ENCODE data around the gene FHL2. TPM values are rescaled to one million over a fixed set of nuclear protein-coding genes. Genes with fewer than 3 reads are reported as not detected.
A peak's percentile ranks its signal among the peaks of the same experiment; 100 is the strongest.
"Not testable (repeated sequence)": the region's sequence is repeated elsewhere in the genome, so short reads cannot be mapped to it uniquely, and the experiment has no call there.

FHL2 gene, protein sequence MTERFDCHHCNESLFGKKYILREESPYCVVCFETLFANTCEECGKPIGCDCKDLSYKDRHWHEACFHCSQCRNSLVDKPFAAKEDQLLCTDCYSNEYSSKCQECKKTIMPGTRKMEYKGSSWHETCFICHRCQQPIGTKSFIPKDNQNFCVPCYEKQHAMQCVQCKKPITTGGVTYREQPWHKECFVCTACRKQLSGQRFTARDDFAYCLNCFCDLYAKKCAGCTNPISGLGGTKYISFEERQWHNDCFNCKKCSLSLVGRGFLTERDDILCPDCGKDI
- 59.1 TPM for total RNA-seq

DNA sequence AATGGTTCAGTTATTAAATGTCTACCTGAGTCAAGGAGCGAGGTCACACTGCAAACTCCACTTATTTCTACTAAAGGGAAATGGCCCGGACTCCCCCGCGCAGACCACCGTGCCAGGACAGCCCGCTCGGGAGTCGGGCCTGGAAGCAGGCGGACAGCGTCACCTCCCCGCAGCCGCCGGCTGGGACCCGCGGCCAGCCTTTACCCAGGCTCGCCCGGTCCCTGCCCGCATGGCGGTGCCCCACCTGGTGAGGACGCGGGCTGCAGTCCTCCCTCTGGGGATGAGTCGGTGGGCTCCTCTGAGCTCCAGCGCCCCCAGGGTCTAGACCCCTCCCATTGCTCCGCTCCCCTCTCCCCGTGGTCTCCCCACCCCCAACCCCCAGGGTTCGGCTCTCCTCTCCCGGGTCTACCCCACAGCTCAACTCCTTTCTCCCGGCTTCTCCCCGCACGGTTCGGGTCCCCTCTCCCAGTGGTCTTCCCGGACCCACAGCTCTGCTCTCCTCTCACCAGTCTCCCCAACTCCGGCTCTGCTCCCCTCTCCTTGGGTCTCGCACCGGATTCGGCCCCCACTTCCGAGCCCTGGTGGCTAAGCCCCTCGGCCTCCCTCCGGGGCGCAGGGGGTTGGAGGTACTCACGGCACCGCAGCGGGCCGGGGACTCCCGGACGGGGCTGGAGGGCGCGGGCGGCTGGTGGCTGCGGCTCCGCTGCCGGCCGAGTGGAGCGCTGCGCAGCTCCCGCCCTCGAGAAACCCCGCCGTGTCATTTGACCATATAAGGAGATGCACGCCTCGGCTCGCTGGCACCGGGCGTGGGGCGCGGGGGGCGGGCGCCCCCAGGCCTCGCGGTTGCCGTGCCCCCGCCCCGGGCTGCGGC lies at the start of gene FHL2:
Gene FHL2, minus strand, starts transcription at position 716 of the 871 bp plus-strand sequence. CDS start 12,535 bp downstream, outside the sequence.
- peak; percentile 71 for DNase-seq (ENCODE audit: low spot score)

- DNase-seq (ENCODE audit: low spot score), result no peak
Measured at GRCh38 chr2:105447476-105447875, 48.6 kb upstream of the FHL2 start.

DNA sequence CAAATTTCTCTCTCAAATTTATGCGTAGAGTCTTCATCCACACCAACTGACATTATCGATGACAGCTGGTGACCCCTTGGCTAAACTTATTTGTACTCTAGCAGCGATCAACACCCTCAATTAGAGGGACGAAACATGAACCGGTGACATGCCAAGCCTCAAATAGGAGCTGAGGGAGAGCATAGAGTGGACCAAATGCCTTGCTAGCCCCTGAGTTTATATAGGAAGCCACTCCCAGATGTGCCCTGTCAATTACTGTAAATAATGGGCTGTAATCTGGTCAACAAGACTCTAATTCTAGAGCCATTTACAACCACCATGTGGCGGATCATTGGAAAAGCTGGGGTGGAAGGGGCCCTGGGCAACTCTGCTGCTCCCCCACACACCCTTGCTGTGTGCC lies 47.6 kb upstream of the FHL2 start:
- DNase-seq (ENCODE audit: low spot score), result no peak

DNA sequence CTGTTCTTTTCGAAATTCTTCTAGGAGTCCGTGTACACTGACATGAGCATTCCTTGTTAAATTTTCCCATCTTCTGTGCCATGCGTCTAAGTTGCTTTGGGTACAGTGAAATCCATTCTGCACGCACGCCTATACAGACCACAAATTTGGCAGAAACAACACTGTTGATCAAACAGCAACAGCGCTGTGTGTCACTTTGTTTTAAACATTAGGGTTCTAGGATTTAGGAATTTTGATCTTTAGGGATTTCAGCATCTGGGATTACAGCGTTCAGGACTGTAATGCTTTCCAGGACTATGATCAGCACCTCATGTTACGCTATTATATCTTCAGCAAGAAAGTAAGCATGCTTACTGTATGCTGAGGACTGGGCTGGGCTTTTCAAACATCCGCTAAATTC lies 47.1 kb upstream of the FHL2 start:
- no peak for DNase-seq (ENCODE audit: low spot score)

- DNase-seq (ENCODE audit: low spot score), result no peak
Measured at GRCh38 chr2:105445498-105445897, 46.6 kb upstream of the FHL2 start.

GRCh38 chr2:105443617-105444598 lies 45.1 kb upstream of the FHL2 start:
- DNase-seq (ENCODE audit: low spot score), result no peak

DNA sequence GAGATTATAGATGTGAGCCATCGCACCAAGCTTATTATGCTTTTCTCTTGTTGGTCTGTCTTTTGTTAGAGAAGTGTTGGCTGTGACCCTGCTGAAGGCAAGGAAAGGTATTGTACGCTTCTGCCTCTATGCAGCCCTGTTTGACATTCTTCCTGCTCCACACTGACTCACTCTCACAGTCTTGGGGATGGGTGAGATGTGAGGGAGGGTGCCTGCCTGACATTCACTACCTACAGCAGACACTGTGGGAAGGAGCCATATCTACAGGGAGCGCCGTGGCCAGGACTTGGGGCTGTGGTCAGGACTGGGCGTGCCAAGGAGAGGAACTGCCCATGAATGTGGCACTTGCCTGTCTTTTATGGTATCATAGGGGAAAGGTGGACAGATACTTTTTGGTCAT lies 43.9 kb upstream of the FHL2 start:
- no peak for DNase-seq (ENCODE audit: low spot score)

DNA sequence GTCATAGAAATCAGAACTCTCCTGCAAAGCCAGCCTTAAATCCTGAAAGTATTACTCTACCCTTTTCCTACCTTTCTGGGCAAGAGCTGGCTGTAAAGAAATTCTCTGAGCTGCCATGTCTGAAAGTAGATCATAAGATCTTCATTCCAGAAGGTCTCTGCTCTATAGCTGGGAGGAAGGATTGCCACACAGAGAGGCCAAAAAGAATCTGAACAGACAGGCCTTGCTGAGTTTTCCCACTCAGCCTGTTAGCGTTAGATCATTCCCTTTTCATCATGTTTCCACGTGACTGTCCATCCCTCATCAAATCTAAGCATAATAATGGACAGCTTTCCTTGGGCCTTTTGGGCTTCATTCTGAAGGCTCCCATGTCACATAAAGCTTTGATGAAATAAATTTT lies 43.2 kb upstream of the FHL2 start:
- no peak for DNase-seq (ENCODE audit: low spot score)

GRCh38 chr2:105439141-105439540 lies 40.3 kb upstream of the FHL2 start:
- no peak for DNase-seq (ENCODE audit: low spot score)

- DNase-seq (ENCODE audit: low spot score), result peak; percentile 42
Measured at GRCh38 chr2:105438104-105438929, 39.5 kb upstream of the FHL2 start.

GRCh38 chr2:105437708-105438103 lies 38.9 kb upstream of the FHL2 start:
- DNase-seq (ENCODE audit: low spot score), result no peak

GRCh38 chr2:105432749-105433148 lies 33.9 kb upstream of the FHL2 start:
- no peak for DNase-seq (ENCODE audit: low spot score)

DNA sequence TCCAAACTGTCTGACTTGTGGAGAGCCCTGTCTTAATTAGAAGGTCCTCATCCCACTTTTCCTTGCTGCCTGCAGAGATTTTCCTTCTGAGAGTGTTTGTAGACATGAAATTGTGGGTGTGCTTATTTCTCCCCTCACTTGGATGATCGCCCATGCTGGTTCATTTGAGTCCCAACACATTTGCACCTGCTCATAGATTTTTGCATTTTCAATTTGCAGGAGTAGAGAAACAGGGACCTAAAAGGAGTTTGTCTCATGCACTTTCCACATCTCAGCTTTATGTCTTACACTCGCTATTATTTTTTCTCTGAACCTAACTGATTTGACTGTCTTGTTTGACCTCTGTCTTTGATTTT lies 33.2 kb upstream of the FHL2 start:
- DNase-seq (ENCODE audit: low spot score), result no peak

GRCh38 chr2:105431367-105432043 lies 32.7 kb upstream of the FHL2 start:
- peak; percentile 44 for DNase-seq (ENCODE audit: low spot score)

DNA sequence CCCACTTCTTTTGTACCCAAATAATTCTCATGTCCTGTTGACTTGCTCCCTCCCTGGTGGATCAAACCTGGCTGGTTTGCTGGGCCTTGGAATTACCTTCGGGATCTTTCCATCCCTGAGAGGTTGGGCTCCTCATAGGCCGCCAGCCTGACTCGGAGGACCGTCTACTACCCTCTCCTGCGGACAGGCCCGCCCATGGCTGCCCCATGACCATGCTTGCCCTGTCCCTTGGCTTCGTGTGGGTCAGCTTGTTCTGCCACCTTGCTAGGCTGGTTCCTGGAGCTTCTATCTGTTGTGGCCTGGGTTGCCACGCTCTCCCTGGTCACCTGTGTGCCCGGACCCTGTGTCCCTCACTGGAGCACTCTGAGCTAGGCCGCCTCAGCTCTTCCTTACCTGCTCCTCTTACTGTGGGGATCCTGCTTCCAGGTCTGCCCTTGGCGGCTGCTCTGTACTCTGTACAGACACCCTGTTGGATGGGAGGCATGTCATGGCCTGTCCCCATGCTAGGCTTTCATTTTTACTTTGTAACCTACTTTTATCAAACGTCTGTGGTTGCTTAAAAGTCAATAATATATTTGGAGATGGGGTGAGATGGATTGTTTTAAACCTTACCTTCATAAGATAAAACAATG lies 29.7 kb upstream of the FHL2 start:
- no peak for DNase-seq (ENCODE audit: low spot score)

GRCh38 chr2:105427485-105427884 lies 28.6 kb upstream of the FHL2 start:
- no peak for DNase-seq (ENCODE audit: low spot score)

DNA sequence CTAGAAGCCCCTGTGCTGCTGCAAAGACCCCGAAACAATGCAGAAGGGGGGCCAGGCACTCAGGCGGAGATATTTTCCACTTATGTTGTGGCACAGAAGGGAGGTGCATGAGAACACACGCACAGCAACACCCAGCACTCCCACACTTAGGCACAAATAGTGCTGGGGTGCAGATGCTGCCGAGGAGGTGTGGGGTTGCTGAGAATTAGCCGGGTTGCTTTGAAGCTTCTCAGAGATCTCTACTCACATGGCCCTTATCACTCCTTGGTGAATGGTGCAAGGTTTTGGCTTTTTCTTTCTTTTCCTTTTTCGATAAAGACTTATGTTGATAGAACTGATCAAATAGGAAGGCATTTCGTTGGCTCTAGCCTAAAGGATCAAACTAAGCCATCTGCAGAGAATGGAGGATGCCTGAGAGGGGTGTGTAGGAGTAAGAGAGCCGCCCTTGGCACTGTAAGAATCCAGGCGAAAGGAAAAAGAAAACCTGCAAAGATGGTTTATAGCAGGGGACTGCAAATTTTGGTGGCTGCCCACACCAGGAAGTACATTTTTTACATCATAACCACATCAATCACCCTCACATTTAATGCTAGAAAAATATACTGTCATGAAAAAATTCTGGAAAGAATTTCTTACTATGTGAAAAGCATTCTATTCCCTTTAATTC lies 27.9 kb upstream of the FHL2 start:
- no peak for DNase-seq (ENCODE audit: low spot score)

DNA sequence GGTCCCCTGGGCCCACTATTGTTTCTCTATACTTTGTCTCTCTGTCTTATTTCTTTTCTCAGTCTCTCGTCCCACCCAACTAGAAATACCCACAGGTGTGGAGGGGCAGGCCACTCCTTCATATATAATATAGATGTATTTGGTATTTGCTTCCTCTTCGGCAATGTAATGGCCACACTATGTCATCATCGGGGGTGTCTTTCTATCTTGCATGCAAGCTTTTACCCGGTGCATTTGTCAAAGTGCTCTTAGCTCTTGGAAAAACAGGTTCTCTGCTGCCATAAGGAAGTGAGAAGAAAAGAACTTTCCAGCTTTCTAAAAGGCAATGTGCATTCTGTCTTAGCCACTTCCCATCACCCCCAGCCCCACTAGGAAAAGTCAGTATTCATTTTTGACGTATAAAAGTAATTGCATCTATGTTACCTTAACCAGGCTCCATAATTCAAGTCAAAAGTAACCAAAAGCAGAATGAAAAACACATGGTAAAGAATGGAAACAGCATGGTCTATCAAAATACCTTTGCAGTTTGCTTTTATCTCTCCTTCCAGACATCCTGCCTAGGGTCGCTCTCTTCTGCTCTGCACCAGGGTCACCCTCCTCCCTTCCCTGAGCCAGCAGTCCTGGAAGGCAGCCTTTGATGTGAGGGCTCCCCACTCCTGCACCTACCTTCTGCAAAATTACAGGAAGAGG lies 27.2 kb upstream of the FHL2 start:
- DNase-seq (ENCODE audit: low spot score), result no peak

- DNase-seq (ENCODE audit: low spot score), result not testable (repeated sequence)
Measured at GRCh38 chr2:105424836-105425235, 26.0 kb upstream of the FHL2 start.

All from mucosa of gallbladder (tissue), 1 donor.